Inflammatory macrophage treated with lipopolysaccharide for 1 hour (primary cell): ENCODE results near the gene FEM1C.

Source experiments
- DNase-seq, 2 donors: peaks; one replicate each; pipeline ENCODE4 v3.0.0-alpha.2; 2020 to 2022

Gene FEM1C

GRCh38 chr5:115511632-115512031 lies 32.9 kb downstream of the FEM1C start:
- DNase-seq = no peak

DNA sequence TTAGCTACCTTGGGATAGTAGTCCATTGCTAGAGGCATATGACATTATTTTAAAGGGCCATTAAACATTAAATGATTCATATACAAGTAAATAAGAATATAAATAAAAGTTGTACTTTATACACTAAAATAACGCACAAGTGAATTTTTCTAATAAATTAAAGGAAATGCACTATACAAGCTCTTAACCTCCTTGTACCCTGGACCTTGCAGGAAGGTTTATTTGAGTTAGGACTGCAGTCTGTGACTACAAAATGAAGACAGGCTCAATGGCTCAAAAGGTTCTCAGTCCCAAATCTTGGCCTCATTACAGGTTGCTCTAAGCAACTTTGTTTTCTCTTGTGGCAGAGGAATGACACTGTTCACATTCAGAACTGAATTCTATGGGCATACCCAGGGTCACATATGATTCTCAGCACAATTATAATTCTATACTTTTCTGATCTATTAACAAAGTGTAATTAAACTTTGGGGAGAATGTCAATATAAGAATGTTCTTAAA lies 34.4 kb downstream of the FEM1C start:
- no peak for DNase-seq

GRCh38 chr5:115509547-115509946 lies 35.0 kb downstream of the FEM1C start:
- DNase-seq = no peak

DNA sequence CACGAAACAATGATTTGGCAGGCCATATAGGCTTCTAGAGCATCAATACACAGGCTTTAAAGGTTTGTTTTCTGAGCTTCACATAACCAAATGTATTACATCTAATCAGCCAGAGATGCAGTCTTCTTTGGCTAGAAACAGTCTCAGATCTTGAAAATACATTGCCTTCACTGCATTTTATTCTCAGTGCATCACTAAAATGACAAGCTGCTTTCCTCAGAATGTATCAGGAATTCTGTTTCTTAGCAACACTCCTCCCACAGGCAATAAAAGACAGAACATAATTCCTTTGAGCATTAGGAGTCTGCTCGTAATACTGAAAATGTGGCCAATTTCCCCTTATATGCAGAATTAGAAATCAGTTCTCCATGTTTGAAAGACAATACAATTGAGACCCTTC lies 36.9 kb downstream of the FEM1C start:
- DNase-seq = no peak

- DNase-seq = no peak
Measured at GRCh38 chr5:115503420-115503819, 41.2 kb downstream of the FEM1C start.

DNA sequence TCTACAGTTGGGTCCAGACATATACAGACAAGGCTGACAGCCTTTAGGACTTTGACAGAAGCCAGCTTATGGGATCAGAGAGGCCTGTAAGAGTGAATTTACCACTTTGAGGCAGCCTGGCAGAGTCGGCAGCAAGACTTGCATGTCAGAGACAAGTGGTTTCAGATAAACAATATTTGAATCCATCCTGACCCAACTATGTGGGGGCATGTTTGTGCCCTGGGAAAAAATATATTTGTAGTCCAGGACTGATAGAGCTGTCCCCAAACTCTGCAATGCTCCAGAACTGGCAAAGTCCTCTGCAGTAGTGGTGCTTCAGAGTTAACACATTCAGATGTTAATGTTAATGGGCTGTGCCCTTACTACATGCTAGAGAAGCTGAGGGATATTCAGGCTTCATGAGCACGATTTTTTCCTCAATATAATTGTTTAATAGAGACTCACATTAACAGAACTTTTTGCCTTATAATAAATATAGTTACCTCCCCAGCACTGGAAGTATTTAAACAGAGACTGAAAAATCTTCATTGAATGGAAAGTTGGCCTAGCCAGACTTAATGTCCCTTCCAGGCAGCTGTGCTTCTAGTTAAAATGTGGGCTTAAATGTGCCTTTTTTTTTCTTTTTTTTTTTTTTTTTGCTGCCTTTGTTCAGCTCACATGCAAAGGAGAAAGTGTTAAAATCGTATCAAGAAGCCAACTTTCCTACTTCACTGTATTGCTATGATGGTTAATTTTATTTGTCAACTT lies 42.9 kb downstream of the FEM1C start:
- DNase-seq = no peak

DNA sequence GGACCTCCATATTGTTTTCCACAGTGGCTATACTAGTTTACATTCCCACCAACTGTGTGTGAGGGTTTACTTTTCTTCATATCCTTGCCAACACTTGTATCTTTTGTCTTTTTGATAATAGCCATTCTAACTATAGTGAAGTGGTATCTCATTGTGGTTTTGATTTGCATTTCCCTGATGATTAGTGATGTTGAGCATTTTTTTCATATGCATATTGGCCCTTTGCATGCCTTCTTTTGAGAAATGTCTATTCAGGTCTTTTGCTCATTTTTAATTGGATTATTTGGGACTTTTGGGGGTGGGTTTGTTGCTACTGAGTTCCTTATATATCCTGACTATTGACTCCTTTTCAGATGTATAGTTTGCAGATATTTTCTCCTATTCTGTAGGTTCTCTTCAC lies 44.4 kb downstream of the FEM1C start:
- DNase-seq = no peak

GRCh38 chr5:115496936-115497576 lies 47.5 kb downstream of the FEM1C start:
- DNase-seq = no peak

DNA sequence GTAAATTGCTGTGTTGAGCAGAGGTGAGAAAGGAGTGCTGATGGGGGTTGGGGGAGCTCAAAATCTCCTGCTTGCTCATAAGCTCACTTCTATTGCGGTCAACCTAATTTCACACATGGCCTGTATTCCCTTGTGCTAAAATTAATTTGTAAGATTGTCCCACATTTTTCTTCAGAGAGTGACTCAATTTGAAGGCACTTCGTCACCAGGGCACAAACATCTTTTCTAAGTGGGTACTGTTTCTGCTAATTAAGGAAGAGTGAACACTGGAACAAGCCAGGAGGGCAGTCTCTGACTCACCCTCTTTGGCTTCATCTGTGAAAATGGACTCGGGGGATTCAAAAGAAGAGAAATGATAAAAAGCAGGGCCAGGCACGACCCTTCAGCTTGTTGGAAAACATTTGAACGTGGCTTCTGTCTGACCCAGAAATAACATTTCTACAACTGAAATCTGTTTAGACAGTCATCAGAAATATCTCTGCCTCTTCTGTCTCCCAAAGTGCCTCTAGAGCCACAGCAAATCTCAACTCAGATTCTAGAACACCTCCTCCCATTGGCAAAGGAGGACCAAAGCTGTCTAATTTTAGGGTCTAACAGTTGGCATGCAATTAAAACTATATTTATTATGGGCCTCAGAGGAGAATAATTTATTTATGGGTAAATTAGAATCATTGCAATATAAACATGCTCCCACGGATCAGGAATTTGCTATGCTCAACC lies 49.8 kb downstream of the FEM1C start:
- no peak for DNase-seq

- DNase-seq = no peak
Measured at GRCh38 chr5:115490596-115490995, 54.0 kb downstream of the FEM1C start.

- no peak for DNase-seq
Measured at GRCh38 chr5:115489733-115490132, 54.8 kb downstream of the FEM1C start.

- DNase-seq = peak; percentile 31 to 80
Measured at GRCh38 chr5:115487756-115488155, 56.8 kb downstream of the FEM1C start.

DNA sequence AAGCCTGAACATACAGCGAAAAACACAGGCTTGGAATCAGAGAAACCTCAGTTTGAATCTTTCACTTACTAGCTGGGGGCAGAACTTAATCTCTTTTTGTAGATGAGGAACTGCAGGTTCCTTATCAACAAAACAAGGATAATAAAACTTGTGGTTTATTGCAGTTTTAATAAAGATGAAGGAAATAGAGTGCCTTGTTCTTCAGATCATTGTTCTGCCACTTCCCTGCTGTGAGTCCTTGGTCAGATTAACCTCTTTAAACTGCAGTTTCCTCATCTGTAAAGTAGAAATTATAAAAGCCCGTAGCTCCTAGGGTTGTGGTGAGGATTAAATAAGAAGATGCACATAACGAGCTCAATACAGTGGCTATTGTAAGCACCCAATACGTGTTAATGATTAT lies 57.4 kb downstream of the FEM1C start:
- DNase-seq = no peak

DNA sequence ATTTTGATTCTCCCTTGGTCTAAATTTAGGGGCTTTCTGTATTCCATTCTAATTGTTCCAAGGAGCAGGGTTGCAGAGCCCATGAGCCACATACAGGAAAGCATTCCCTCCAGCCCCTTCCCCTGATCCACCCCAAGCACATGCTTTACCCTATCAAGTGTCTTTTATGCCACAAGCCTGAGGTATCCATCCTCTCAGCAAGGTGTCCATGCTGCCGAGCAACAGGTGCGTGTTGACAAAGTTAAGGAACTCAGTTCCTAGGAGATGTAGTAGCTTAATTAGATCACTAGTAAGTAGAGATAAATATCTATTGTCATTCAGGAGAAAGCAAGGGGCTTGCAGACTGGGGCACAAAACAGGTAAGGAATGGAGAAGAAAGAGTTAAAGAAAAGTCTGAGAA lies 57.8 kb downstream of the FEM1C start:
- no peak for DNase-seq

DNA sequence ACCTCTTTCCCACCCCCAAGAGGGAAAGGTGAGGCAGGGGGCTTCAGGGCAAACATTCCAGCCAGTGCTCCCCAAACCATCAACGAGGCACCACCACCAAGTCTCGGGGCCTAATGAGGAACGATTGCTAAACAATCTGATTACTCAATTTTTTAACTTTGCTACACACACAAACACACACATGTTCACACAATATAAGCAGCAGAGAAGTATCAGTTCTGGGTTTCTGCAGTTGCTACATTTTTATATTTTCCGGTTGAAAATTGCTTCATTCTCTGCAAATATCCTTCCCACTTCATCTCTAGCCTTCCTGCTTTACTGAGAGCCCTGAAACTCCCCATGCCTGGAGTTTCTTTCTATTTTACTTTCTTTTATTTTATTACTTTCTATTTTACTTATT lies 60.2 kb downstream of the FEM1C start:
- DNase-seq = peak; percentile 88 to 92

- no peak for DNase-seq
Measured at GRCh38 chr5:115480900-115481299, 63.7 kb downstream of the FEM1C start.

GRCh38 chr5:115480271-115480670 lies 64.3 kb downstream of the FEM1C start:
- no peak for DNase-seq

GRCh38 chr5:115479166-115479873 lies 65.3 kb downstream of the FEM1C start:
- DNase-seq = peak in 1 of 2 donors; percentile 68

GRCh38 chr5:115478281-115478680 lies 66.3 kb downstream of the FEM1C start:
- DNase-seq = no peak

DNA sequence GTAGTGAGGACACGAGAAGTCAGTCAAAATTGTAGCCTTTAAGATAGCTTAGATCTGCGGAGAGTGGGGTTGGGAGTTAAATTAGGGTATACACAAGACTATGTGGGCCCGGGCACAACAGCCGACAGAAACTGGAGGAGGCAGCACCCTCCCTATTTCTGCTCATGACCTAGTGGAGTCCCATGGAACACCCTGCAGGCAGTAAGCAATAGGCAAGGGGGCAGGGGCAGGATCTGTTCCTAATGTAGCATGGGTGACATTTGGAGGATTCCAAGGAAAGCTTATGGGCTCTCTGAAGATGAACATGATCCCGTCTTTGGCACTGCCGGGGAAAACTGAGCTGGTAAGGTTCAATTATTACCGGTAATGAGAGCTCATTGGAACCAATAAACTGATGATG lies 67.0 kb downstream of the FEM1C start:
- DNase-seq = no peak

- peak in 1 of 2 donors; percentile 59 for DNase-seq
Measured at GRCh38 chr5:115475788-115476187, 68.8 kb downstream of the FEM1C start.

- DNase-seq = no peak
Measured at GRCh38 chr5:115472271-115473025, 72.1 kb downstream of the FEM1C start.
